Measurements from ENCODE around the gene DACT3. TPM values are rescaled to one million over a fixed set of nuclear protein-coding genes. Genes with fewer than 3 reads are reported as not detected.
A peak's percentile ranks its signal among the peaks of the same experiment; 100 is the strongest.

DACT3 gene
- total and polyA plus RNA-seq, 2 of the 4 experiments (the other 2 are of a cell fraction), result 1.6 to 4.9 TPM

DNA sequence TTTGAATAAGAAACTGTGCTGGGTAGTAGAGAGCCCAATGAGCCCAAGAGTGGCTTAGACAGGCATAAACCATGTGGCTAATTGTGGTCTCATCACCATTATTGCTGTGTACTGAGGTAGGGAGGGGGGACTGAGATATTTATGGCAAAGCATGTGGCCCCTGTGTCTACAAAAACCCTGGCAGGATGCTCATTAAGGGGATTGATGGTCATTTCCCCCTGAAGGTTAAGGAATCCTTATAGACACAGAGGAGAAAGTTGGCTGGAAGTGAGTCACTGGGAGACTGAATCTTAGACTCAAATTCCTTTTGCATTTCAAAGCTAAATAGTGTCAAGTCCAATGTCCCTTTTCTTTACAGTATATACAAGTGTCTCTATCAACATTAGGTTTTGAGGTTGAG is 9.8 kb upstream of the DACT3 start:
- TF ChIP-seq, protein P1, sequence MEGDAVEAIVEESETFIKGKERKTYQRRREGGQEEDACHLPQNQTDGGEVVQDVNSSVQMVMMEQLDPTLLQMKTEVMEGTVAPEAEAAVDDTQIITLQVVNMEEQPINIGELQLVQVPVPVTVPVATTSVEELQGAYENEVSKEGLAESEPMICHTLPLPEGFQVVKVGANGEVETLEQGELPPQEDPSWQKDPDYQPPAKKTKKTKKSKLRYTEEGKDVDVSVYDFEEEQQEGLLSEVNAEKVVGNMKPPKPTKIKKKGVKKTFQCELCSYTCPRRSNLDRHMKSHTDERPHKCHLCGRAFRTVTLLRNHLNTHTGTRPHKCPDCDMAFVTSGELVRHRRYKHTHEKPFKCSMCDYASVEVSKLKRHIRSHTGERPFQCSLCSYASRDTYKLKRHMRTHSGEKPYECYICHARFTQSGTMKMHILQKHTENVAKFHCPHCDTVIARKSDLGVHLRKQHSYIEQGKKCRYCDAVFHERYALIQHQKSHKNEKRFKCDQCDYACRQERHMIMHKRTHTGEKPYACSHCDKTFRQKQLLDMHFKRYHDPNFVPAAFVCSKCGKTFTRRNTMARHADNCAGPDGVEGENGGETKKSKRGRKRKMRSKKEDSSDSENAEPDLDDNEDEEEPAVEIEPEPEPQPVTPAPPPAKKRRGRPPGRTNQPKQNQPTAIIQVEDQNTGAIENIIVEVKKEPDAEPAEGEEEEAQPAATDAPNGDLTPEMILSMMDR (conservative IDR thresholded peaks at IDR 0.05; ENCODE audit: low read depth, low read length), result no peak
- TF ChIP-seq BHLHE40 (IDR thresholded peaks at IDR 0.05; ENCODE audit: low read depth, low read length) (no peak), MXI1 (IDR thresholded peaks at IDR 0.05; ENCODE audit: borderline replicate concordance, low read depth, low read length) (no peak), RAD21 (IDR thresholded peaks at IDR 0.05; ENCODE audit: low read length) (no peak), SMC3 (IDR thresholded peaks at IDR 0.05; ENCODE audit: low read depth, low read length) (no peak), FOS (IDR thresholded peaks at IDR 0.05; ENCODE audit: low read depth, low read length) (0 out of 2 replicates have a peak, but pooled peaks have one; percentile 11)
- TF ChIP-seq, protein P2, sequence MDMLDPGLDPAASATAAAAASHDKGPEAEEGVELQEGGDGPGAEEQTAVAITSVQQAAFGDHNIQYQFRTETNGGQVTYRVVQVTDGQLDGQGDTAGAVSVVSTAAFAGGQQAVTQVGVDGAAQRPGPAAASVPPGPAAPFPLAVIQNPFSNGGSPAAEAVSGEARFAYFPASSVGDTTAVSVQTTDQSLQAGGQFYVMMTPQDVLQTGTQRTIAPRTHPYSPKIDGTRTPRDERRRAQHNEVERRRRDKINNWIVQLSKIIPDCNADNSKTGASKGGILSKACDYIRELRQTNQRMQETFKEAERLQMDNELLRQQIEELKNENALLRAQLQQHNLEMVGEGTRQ (IDR thresholded peaks at IDR 0.05; ENCODE audit: low read depth, low read length), result no peak
- no peak overlapping the region for H3K4ac ChIP-seq (ENCODE audit: low read depth, low read length)
- in situ Hi-C loops (cut with MboI; ENCODE audit: low sequenced_read_pairs), result no loop called here
- H3K4me3 ChIP-seq (ENCODE audit: insufficient read depth, low read depth, low read length), result no peak overlapping the region
- H3K56ac ChIP-seq (ENCODE audit: extremely low read depth, insufficient read depth, low read length), result no peak overlapping the region
- no peak overlapping the region for H2AFZ ChIP-seq (replicated peaks; ENCODE audit: low read length, poor library complexity)
- no peak overlapping the region for H4K91ac ChIP-seq (ENCODE audit: insufficient read depth, low read depth, low read length)
- ATAC-seq (ENCODE audit: low read depth) (peak; percentile 73), DNase-seq (peak; percentile 47)
- no peaks in the 10 kb centered on the region for H3K27me3 ChIP-seq (ENCODE audit: control insufficient read depth, insufficient read depth, low read length)
- H2AK9ac ChIP-seq (replicated peaks; ENCODE audit: low read depth, low read length, poor library complexity), result no peak overlapping the region
- H3K18ac ChIP-seq (ENCODE audit: low read depth, low read length), result peak overlapping the region; percentile 32; the same call in 1 of the 2 replicates
- H2BK120ac ChIP-seq (ENCODE audit: low read depth, low read length), result no peak overlapping the region
- no peak overlapping the region for H3K23ac ChIP-seq (ENCODE audit: low read depth, low read length)
- H2BK5ac ChIP-seq (ENCODE audit: low read depth, low read length, poor library complexity, severe bottlenecking), result no peak overlapping the region
- no peak overlapping the region for H3K9ac ChIP-seq (ENCODE audit: low read depth, low read length)
- ChIA-PET CTCF (interaction anchor here (0.6 to 1.0 kb wide), 2 partner anchors 10 to 288 kb away, joined by 3 to 4 read pairs; partner anchors contain the start of gene DACT3), POLR2A (ENCODE audit: unreplicated experiment) (interaction anchor here (1.0 kb wide), 1 partner anchor 10 kb away, joined by 5 read pairs; the partner anchor contains the start of gene DACT3)
- no peak overlapping the region; the same call in 1 of the 2 replicates for H3K27ac ChIP-seq (ENCODE audit: insufficient read depth, low read length)
- dilution Hi-C loops (cut with HindIII; ENCODE audit: low sequenced_read_pairs, unreplicated experiment), result no loop called here
- peaks cover 6% of the 10 kb centered on the region for H3K4me1 ChIP-seq (ENCODE audit: control insufficient read depth, insufficient read depth, low read length)
- peaks cover 22% of the 10 kb centered on the region for H3K36me3 ChIP-seq (ENCODE audit: control insufficient read depth, insufficient read depth, low read length)
- H4K5ac ChIP-seq (ENCODE audit: low read depth, low read length), result no peak overlapping the region
- H3K4me2 ChIP-seq (ENCODE audit: low read depth, low read length), result no peak overlapping the region; the same call in 1 of the 2 replicates
- H3K79me1 ChIP-seq (ENCODE audit: low read depth in 1 of 2, low read length in 2 of 2), result no peaks in the 10 kb centered on the region
- no peak overlapping the region for H2BK15ac ChIP-seq (ENCODE audit: low read depth, low read length)
- intact Hi-C loops (cut with micrococcal nuclease), result no loop called here
- no TSS peak for BruUV-seq (replicated peaks)
- no peak overlapping the region for H2BK20ac ChIP-seq (ENCODE audit: low read depth, low read length)
- H4K8ac ChIP-seq (ENCODE audit: low read depth in 2 of 2, low read length in 2 of 2), result no peak overlapping the region
- H2AK5ac ChIP-seq (ENCODE audit: low read depth, low read length), result no peak overlapping the region
- H3K9me3 ChIP-seq (ENCODE audit: control insufficient read depth, insufficient read depth, low read length), result no peaks in the 10 kb centered on the region
- H3K14ac ChIP-seq (replicated peaks; ENCODE audit: low read depth, low read length), result peak overlapping the region; percentile 18; the same call in 1 of the 2 replicates
- H3K9me1 ChIP-seq (ENCODE audit: insufficient read depth, low read length), result peaks cover 3% of the 10 kb centered on the region
- peaks cover 5% of the 10 kb centered on the region; the same call in 1 of the 2 replicates for H4K20me1 ChIP-seq (ENCODE audit: insufficient read depth, low read length)
